ENCODE measurements around the gene SCARF1. TPM values are rescaled to one million over a fixed set of nuclear protein-coding genes. Genes with fewer than 3 reads are reported as not detected.
A peak's percentile ranks its signal among the peaks of the same experiment; 100 is the strongest.
"Not testable (repeated sequence)": the region's sequence is repeated elsewhere in the genome, so short reads cannot be mapped to it uniquely, and the experiment has no call there.

SCARF1 gene
- total and polyA plus RNA-seq, 7 experiments from 2014 or later: 0.06 to 9.0 (median 1.8) TPM; not detected in 1

GRCh38 chr17:1661045-1661444, 15.5 kb upstream of the SCARF1 start:
- CTCF ChIA-PET: interaction anchor here (1.6 kb wide), 2 partner anchors 9 to 11 kb away, joined by 4 to 6 read pairs; partner anchors contain the start of gene RILP
- Mint-ChIP-seq H3K27ac (no peak overlapping the region), H3K4me3 (no peak overlapping the region), H3K4me1 (peaks cover 0 to 12% (median 4%) of the 10 kb centered on the region in 7 donors), H3K9me3 (peaks cover 0 to 2% (median 0%) of the 10 kb centered on the region in 11 donors), H3K36me3 (peaks cover 21 to 58% (median 45%) of the 10 kb centered on the region in 5 donors), H3K27me3 (no peaks in the 10 kb centered on the region)
- no peaks in the 10 kb centered on the region for H3K27me3 ChIP-seq (ENCODE audit: control insufficient read depth in 2 of 2, insufficient read depth in 2 of 2, low read length in 2 of 2)
- POLR2A ChIA-PET: interaction anchor here (0.6 kb wide), 1 partner anchor 15 kb away, joined by 3 read pairs; the partner anchor contains the start of gene SCARF1
- H3K27ac ChIP-seq (ENCODE audit: low read depth, low read length): no peak overlapping the region
- H3K4me3 ChIP-seq (ENCODE audit: low read length): no peak overlapping the region
- DNase-seq: no peak
- peaks cover 51 to 89% (median 51%) of the 10 kb centered on the region in 3 experiments for H3K36me3 ChIP-seq (ENCODE audit: control insufficient read depth in 2 of 3, insufficient read depth in 3 of 3, low read length in 3 of 3)
- no peaks in the 10 kb centered on the region for H3K4me1 ChIP-seq (ENCODE audit: control insufficient read depth in 2 of 2, insufficient read depth in 2 of 2, low read length in 2 of 2)
- intact Hi-C loops (cut with micrococcal nuclease): no loop called here
- no peak for ATAC-seq
- H3K9me3 ChIP-seq (ENCODE audit: control insufficient read depth in 2 of 3, low read length in 3 of 3): no peaks in the 10 kb centered on the region

- H3K27ac ChIP-seq (ENCODE audit: low read depth, low read length): no peak overlapping the region
- H3K9me3 Mint-ChIP-seq: peaks cover 0 to 2% (median 0%) of the 10 kb centered on the region in 11 donors
- peak overlapping the region in 2 of 9 donors; percentile 47 to 68 for H3K27ac Mint-ChIP-seq
- intact Hi-C loops (cut with micrococcal nuclease): no loop called here
- no peaks in the 10 kb centered on the region for H3K9me3 ChIP-seq (ENCODE audit: control insufficient read depth in 2 of 3, low read length in 3 of 3)
- H3K36me3 ChIP-seq (ENCODE audit: control insufficient read depth in 2 of 3, insufficient read depth in 3 of 3, low read length in 3 of 3): peaks cover 66 to 96% (median 75%) of the 10 kb centered on the region in 3 experiments
- POLR2A ChIA-PET: interaction anchor here (0.9 to 1.1 kb wide), 2 partner anchors 11 to 19 kb away, joined by 3 to 6 read pairs; no protein-coding TSS in a partner anchor
- peaks cover 0 to 10% (median 3%) of the 10 kb centered on the region in 7 donors for H3K4me1 Mint-ChIP-seq
- H3K36me3 Mint-ChIP-seq: peaks cover 25 to 73% (median 58%) of the 10 kb centered on the region in 5 donors
- no peaks in the 10 kb centered on the region for H3K27me3 Mint-ChIP-seq
- ATAC-seq: no peak
- H3K4me3 ChIP-seq (ENCODE audit: low read length): no peak overlapping the region
- no peaks in the 10 kb centered on the region for H3K27me3 ChIP-seq (ENCODE audit: control insufficient read depth in 2 of 2, insufficient read depth in 2 of 2, low read length in 2 of 2)
- DNase-seq: peak in 1 of 9 donors; percentile 8
- CTCF ChIA-PET: interaction anchor here (1.7 kb wide), 1 partner anchor 10 kb away, joined by 4 read pairs; no protein-coding TSS in a partner anchor
- no peak overlapping the region for H3K4me3 Mint-ChIP-seq
- no peaks in the 10 kb centered on the region for H3K4me1 ChIP-seq (ENCODE audit: control insufficient read depth in 2 of 2, insufficient read depth in 2 of 2, low read length in 2 of 2)
Observed at GRCh38 chr17:1658100-1658499, 12.6 kb upstream of the SCARF1 start.

GRCh38 chr17:1653735-1654134, 8.2 kb upstream of the SCARF1 start:
- Mint-ChIP-seq H3K9me3 (no peaks in the 10 kb centered on the region), H3K27ac (peak overlapping the region in 4 of 9 donors; percentile 6 to 62 (median 53)), H3K36me3 (peaks cover 16 to 52% (median 39%) of the 10 kb centered on the region in 5 donors), H3K4me1 (peaks cover 0 to 14% (median 4%) of the 10 kb centered on the region in 7 donors), H3K27me3 (no peaks in the 10 kb centered on the region), H3K4me3 (no peak overlapping the region)
- Histone ChIP-seq H3K4me3 (ENCODE audit: low read length) (no peak overlapping the region), H3K9me3 (ENCODE audit: control insufficient read depth in 2 of 3, low read length in 3 of 3) (no peaks in the 10 kb centered on the region), H3K4me1 (ENCODE audit: control insufficient read depth in 2 of 2, insufficient read depth in 2 of 2, low read length in 2 of 2) (peaks cover 0 to 6% of the 10 kb centered on the region in 2 donors), H3K36me3 (ENCODE audit: control insufficient read depth in 2 of 3, insufficient read depth in 3 of 3, low read length in 3 of 3) (peaks cover 51 to 86% (median 52%) of the 10 kb centered on the region in 3 experiments), H3K27ac (ENCODE audit: low read depth, low read length) (no peak overlapping the region), H3K27me3 (ENCODE audit: control insufficient read depth in 2 of 2, insufficient read depth in 2 of 2, low read length in 2 of 2) (no peaks in the 10 kb centered on the region)
- ATAC-seq: no peak
- CTCF ChIA-PET: no interaction called here
- POLR2A ChIA-PET: no interaction called here
- intact Hi-C loops (cut with micrococcal nuclease): no loop called here
- no peak for DNase-seq

- ChIA-PET POLR2A (interaction anchor here (0.7 to 1.5 kb wide), 3 partner anchors 21 to 31 kb away, joined by 3 to 4 read pairs (median 4); partner anchors contain the start of gene PRPF8), CTCF (interaction anchor here (0.6 to 0.7 kb wide), 3 partner anchors 31 to 430 kb away, joined by 4 to 9 read pairs (median 4); no protein-coding TSS in a partner anchor)
- DNase-seq; H3K9me3 ChIP-seq (ENCODE audit: control insufficient read depth in 2 of 3, low read length in 3 of 3); H3K4me3 Mint-ChIP-seq; H3K27me3 ChIP-seq (ENCODE audit: control insufficient read depth in 2 of 2, insufficient read depth in 2 of 2, low read length in 2 of 2); H3K27ac ChIP-seq (ENCODE audit: low read depth, low read length); H3K27me3 Mint-ChIP-seq; ATAC-seq; H3K9me3 Mint-ChIP-seq; H3K4me3 ChIP-seq (ENCODE audit: low read length); intact Hi-C loops (cut with micrococcal nuclease): not testable (repeated sequence)
- peaks cover 43 to 77% (median 44%) of the 10 kb centered on the region in 3 experiments for H3K36me3 ChIP-seq (ENCODE audit: control insufficient read depth in 2 of 3, insufficient read depth in 3 of 3, low read length in 3 of 3)
- H3K27ac Mint-ChIP-seq: peak overlapping the region in 3 of 9 donors; percentile 59 to 83 (median 63)
- H3K4me1 Mint-ChIP-seq: peaks cover 0 to 14% (median 4%) of the 10 kb centered on the region in 7 donors
- peaks cover 6 to 11% of the 10 kb centered on the region in 2 donors for H3K4me1 ChIP-seq (ENCODE audit: control insufficient read depth in 2 of 2, insufficient read depth in 2 of 2, low read length in 2 of 2)
- peaks cover 16 to 42% (median 30%) of the 10 kb centered on the region in 5 donors for H3K36me3 Mint-ChIP-seq
Observed at GRCh38 chr17:1652794-1653193, 7.3 kb upstream of the SCARF1 start.

GRCh38 chr17:1651559-1651844, 6.0 kb upstream of the SCARF1 start:
- ChIA-PET CTCF (interaction anchor here (1.0 kb wide), 1 partner anchor 15 kb away, joined by 5 read pairs; no protein-coding TSS in a partner anchor), POLR2A (no interaction called here)
- Histone ChIP-seq H3K36me3 (ENCODE audit: control insufficient read depth in 2 of 3, insufficient read depth in 3 of 3, low read length in 3 of 3) (peaks cover 36 to 64% (median 37%) of the 10 kb centered on the region in 3 experiments), H3K4me1 (ENCODE audit: control insufficient read depth in 2 of 2, insufficient read depth in 2 of 2, low read length in 2 of 2) (peaks cover 6 to 11% of the 10 kb centered on the region in 2 donors), H3K9me3 (ENCODE audit: control insufficient read depth in 2 of 3, low read length in 3 of 3) (no peaks in the 10 kb centered on the region), H3K27me3 (ENCODE audit: control insufficient read depth in 2 of 2, insufficient read depth in 2 of 2, low read length in 2 of 2) (no peaks in the 10 kb centered on the region), H3K4me3 (ENCODE audit: low read length) (no peak overlapping the region), H3K27ac (ENCODE audit: low read depth, low read length) (no peak overlapping the region)
- H3K27ac Mint-ChIP-seq: peak overlapping the region in 1 of 9 donors; percentile 50
- no peaks in the 10 kb centered on the region for H3K9me3 Mint-ChIP-seq
- intact Hi-C loops (cut with micrococcal nuclease): no loop called here
- peaks cover 8 to 34% (median 21%) of the 10 kb centered on the region in 5 donors for H3K36me3 Mint-ChIP-seq
- no peaks in the 10 kb centered on the region for H3K27me3 Mint-ChIP-seq
- ATAC-seq (no peak), DNase-seq (no peak)
- H3K4me3 Mint-ChIP-seq: no peak overlapping the region
- H3K4me1 Mint-ChIP-seq: peaks cover 0 to 20% (median 5%) of the 10 kb centered on the region in 7 donors

GRCh38 chr17:1650731-1651558, 5.4 kb upstream of the SCARF1 start:
- Histone ChIP-seq H3K27me3 (ENCODE audit: control insufficient read depth in 2 of 2, insufficient read depth in 2 of 2, low read length in 2 of 2) (no peaks in the 10 kb centered on the region), H3K4me3 (ENCODE audit: low read length) (no peak overlapping the region), H3K9me3 (ENCODE audit: control insufficient read depth in 2 of 3, low read length in 3 of 3) (no peaks in the 10 kb centered on the region), H3K27ac (ENCODE audit: low read depth, low read length) (no peak overlapping the region), H3K4me1 (ENCODE audit: control insufficient read depth in 2 of 2, insufficient read depth in 2 of 2, low read length in 2 of 2) (peaks cover 8 to 11% of the 10 kb centered on the region in 2 donors), H3K36me3 (ENCODE audit: control insufficient read depth in 2 of 3, insufficient read depth in 3 of 3, low read length in 3 of 3) (peaks cover 30 to 58% (median 31%) of the 10 kb centered on the region in 3 experiments)
- peak in 1 of 9 donors; percentile 10 for DNase-seq
- ChIA-PET POLR2A (no interaction called here), CTCF (interaction anchor here (1.0 to 1.5 kb wide), 2 partner anchors 10 to 15 kb away, joined by 5 to 6 read pairs; no protein-coding TSS in a partner anchor)
- H3K36me3 Mint-ChIP-seq: peaks cover 4 to 30% (median 18%) of the 10 kb centered on the region in 5 donors
- peak overlapping the region in 2 of 9 donors; percentile 43 to 50 for H3K27ac Mint-ChIP-seq
- peak overlapping the region in 1 of 10 donors; percentile 70 for H3K4me3 Mint-ChIP-seq
- H3K9me3 Mint-ChIP-seq: no peaks in the 10 kb centered on the region
- no peaks in the 10 kb centered on the region for H3K27me3 Mint-ChIP-seq
- intact Hi-C loops (cut with micrococcal nuclease): no loop called here
- ATAC-seq: no peak
- peaks cover 0 to 23% (median 5%) of the 10 kb centered on the region in 7 donors for H3K4me1 Mint-ChIP-seq

Data from naive thymus-derived CD4-positive, alpha-beta T cell (primary cell).